Neuronal stem cell (in vitro differentiated cells): Measurements from ENCODE around the gene REEP3. TPM values are rescaled to one million over a fixed set of nuclear protein-coding genes. Genes with fewer than 3 reads are reported as not detected.

ENCODE experiments used
- DNase-seq: peaks from one replicate; pipeline ENCODE4 v3.0.0-alpha.2; 2013; ENCODE audit warnings: low spot score
- H2AFZ ChIP-seq: one replicate; pipeline ENCODE4 v1.6.1; 2013; ENCODE audit warnings: mild to moderate bottlenecking, low read length, inconsistent platforms
- H2AK5ac ChIP-seq: 2 replicates; pipeline ENCODE4 v1.6.1; 2013; ENCODE audit warnings: low read depth, mild to moderate bottlenecking, inconsistent platforms, low read length, moderate library complexity, mixed read lengths
- H2BK120ac ChIP-seq: 2 replicates; pipeline ENCODE4 v1.6.1; 2013; ENCODE audit warnings: low read depth, mild to moderate bottlenecking, inconsistent platforms, low read length, moderate library complexity, mixed read lengths
- H2BK12ac ChIP-seq: one replicate; pipeline ENCODE4 v1.6.1; 2013; ENCODE audit warnings: low read length, inconsistent platforms
- H2BK15ac ChIP-seq: 2 replicates; pipeline ENCODE4 v1.6.1; 2013; ENCODE audit warnings: mild to moderate bottlenecking, low read length, inconsistent platforms, mixed read lengths
- H2BK5ac ChIP-seq: one replicate; pipeline ENCODE4 v1.6.1; 2013; ENCODE audit warnings: inconsistent platforms, mild to moderate bottlenecking, low read length, moderate library complexity
- H3K14ac ChIP-seq: one replicate; pipeline ENCODE4 v1.6.1; 2013; ENCODE audit warnings: low read length, inconsistent platforms
- H3K18ac ChIP-seq: 2 replicates; pipeline ENCODE4 v1.6.1; 2013; ENCODE audit warnings: low read length, inconsistent platforms
- H3K23ac ChIP-seq: 2 replicates; pipeline ENCODE4 v1.6.1; 2013; ENCODE audit warnings: low read depth, mild to moderate bottlenecking, mixed read lengths, low read length, inconsistent platforms; ENCODE audit not compliant: poor library complexity
- H3K27ac ChIP-seq: replicated peaks from 3 replicates; pipeline ENCODE4 v1.5.1; 2013; ENCODE audit warnings: low read length, inconsistent platforms
- H3K27me3 ChIP-seq, 3 experiments: 2 replicates each; pipeline ENCODE4 v1.6.1; 2013; ENCODE audit warnings: low read length in 3 of 3, mild to moderate bottlenecking in 2 of 3, inconsistent platforms in 1 of 3, low read depth in 1 of 3, mixed read lengths in 1 of 3, moderate library complexity in 1 of 3; ENCODE audit not compliant: control insufficient read depth in 3 of 3, insufficient read depth in 3 of 3
- H3K36me3 ChIP-seq, 2 donors: replicated peaks in 1 of 2; 2 replicates each; pipeline ENCODE4 v1.6.1; 2013; ENCODE audit warnings: low read length in 2 of 2; ENCODE audit not compliant: control insufficient read depth in 2 of 2, insufficient read depth in 2 of 2
- H3K4ac ChIP-seq: 2 replicates; pipeline ENCODE4 v1.6.1; 2013; ENCODE audit warnings: inconsistent platforms, mild to moderate bottlenecking, low read length, moderate library complexity
- H3K4me1 ChIP-seq, 2 donors: 1 replicate in 1 of 2; 2 replicates in 1 of 2; pipeline ENCODE4 v1.6.1; 2013; ENCODE audit warnings: low read length in 2 of 2, low read depth in 1 of 2; ENCODE audit not compliant: control insufficient read depth in 2 of 2, insufficient read depth in 1 of 2
- H3K4me2 ChIP-seq: one replicate; pipeline ENCODE4 v1.6.1; 2013; ENCODE audit warnings: mild to moderate bottlenecking, low read length, inconsistent platforms; ENCODE audit not compliant: insufficient read depth, poor library complexity, severe bottlenecking
- H3K4me3 ChIP-seq, 2 donors: 2 replicates each; pipeline ENCODE4 v1.5.1; 2013; ENCODE audit warnings: low read length in 2 of 2, mild to moderate bottlenecking in 2 of 2, inconsistent platforms in 1 of 2, moderate library complexity in 1 of 2
- H3K79me1 ChIP-seq: one replicate; pipeline ENCODE4 v1.6.1; 2013; ENCODE audit warnings: low read depth, mild to moderate bottlenecking, inconsistent platforms, low read length, moderate library complexity
- H3K9ac ChIP-seq: one replicate; pipeline ENCODE4 v1.6.1; 2013; ENCODE audit warnings: mild to moderate bottlenecking, low read depth, low read length, inconsistent platforms; ENCODE audit not compliant: poor library complexity
- H3K9me3 ChIP-seq, 2 donors: replicated peaks in 1 of 2; 2 replicates each; pipeline versions ENCODE3 to v1.6.1; 2013; ENCODE audit warnings: low read length in 2 of 2, mild to moderate bottlenecking in 2 of 2, inconsistent platforms in 1 of 2, low read depth in 1 of 2, mixed read lengths in 1 of 2, moderate library complexity in 1 of 2; ENCODE audit not compliant: control insufficient read depth in 2 of 2, insufficient read depth in 1 of 2
- H4K8ac ChIP-seq: one replicate; pipeline ENCODE4 v1.6.1; 2013; ENCODE audit warnings: low read depth, mild to moderate bottlenecking, inconsistent platforms, low read length, moderate library complexity
- H4K91ac ChIP-seq: one replicate; pipeline ENCODE4 v1.6.1; 2013; ENCODE audit warnings: low read length, low read depth, mild to moderate bottlenecking, inconsistent platforms; ENCODE audit not compliant: poor library complexity
- WGBS, 2 donors: extraction: QIAGEN DNeasy Blood & Tissue Kit; methylation state at CpG; one replicate each; pipeline ENCODE4 v1.1.7; 2013; ENCODE audit warnings: missing lambda C conversion rate in 2 of 2, mixed read lengths in 1 of 2; ENCODE audit not compliant: insufficient read length in 2 of 2, insufficient replicate concordance in 1 of 2; ENCODE audit errors: extremely low coverage in 2 of 2; 5-methylcytosine and 5-hydroxymethylcytosine counted together
- polyA plus RNA-seq, 2 experiments: library from polyadenylated mRNA; stranded (reverse); fragments of 200-250 nt; gene quantifications; one replicate each; pipeline ENCODE4 v1.2.3, GENCODE V29; 2013

REEP3 gene, protein sequence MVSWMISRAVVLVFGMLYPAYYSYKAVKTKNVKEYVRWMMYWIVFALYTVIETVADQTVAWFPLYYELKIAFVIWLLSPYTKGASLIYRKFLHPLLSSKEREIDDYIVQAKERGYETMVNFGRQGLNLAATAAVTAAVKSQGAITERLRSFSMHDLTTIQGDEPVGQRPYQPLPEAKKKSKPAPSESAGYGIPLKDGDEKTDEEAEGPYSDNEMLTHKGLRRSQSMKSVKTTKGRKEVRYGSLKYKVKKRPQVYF
- polyA plus RNA-seq (2013, experiment 1 of 2): 23.3 TPM
- 24.1 TPM for polyA plus RNA-seq (2013, experiment 2 of 2)

DNA sequence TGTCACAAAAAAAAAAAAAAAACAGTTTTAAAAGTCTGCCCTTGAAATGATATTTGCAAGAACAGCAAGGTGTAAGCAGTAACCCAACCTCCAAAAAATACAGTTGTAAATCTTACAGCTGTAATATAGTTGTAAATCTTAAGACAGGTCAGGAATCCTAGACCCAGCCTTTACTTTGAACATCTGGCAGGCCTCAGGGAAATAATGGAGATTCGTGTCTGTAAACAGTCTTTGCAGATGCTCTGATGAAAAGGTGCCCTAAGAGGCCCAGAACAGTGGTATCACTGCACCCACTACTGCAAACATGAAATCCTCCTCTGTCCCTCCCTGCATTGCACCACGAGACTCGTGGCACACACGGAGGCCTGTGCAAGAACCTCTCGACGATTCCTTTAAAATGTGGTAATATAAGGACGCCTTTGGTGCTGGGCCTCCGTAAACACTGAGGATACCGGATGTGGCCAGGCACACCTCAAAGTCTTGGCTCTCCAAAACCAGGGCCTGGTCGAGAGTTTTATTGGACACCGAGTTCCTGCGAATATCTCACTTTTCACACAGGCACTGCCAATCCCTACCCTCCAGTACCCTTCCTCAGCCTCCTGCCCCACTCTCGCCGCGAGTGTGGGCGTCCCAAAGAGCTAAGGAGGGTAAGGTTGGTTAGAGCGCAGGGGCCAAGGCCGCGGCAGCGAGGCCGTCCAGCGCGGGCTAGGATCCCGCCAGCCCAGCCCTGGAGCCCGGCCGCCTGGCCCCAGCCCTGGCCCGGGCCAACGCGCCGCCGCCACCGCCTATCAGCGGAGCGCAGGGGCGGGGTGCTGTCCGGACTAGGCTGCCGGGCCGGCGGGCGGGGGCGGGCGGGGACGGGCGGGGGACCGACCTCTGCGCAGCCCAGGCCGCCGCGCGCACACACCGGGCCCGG is at the start of gene REEP3:
TSS of gene REEP3 (plus strand) at position 902 of the 916 bp plus-strand sequence. CDS start 145 bp downstream, outside the sequence.
- Histone ChIP-seq H3K4me2 (peak within 1 kb of the TSS; percentile 48), H4K91ac (peak within 1 kb of the TSS; percentile 98), H3K18ac (peak within 1 kb of the TSS; percentile 100), H3K23ac (peak within 1 kb of the TSS; percentile 94), H2BK15ac (peak within 1 kb of the TSS; percentile 52), H3K27me3 (no peaks in the 10 kb centered on the region), H3K4me1 (peaks cover 2 to 4% of the 10 kb centered on the region in 2 donors), H2BK120ac (peak within 1 kb of the TSS; percentile 69), H2AK5ac (peak within 1 kb of the TSS; percentile 83), H3K36me3 (peaks cover 2 to 31% of the 10 kb centered on the region in 2 donors), H3K79me1 (no peaks in the 10 kb centered on the region), H3K4me3 (peak within 1 kb of the TSS; percentile 64 to 97), H3K9me3 (peaks cover 3 to 24% of the 10 kb centered on the region in 2 donors), H2BK5ac (peak within 1 kb of the TSS; percentile 97), H2BK12ac (no peak within 1 kb of the TSS), H3K14ac (peak within 1 kb of the TSS; percentile 97), H3K27ac (peak within 1 kb of the TSS; percentile 97), H4K8ac (peak within 1 kb of the TSS; percentile 72), H3K4ac (peak within 1 kb of the TSS; percentile 58), H2AFZ (peak within 1 kb of the TSS; percentile 97), H3K9ac (peak within 1 kb of the TSS; percentile 98)
- DNase-seq: peak; percentile 57
- no CpG with 5 or more reads among the region's 52 CpGs for WGBS, 2 donors

DNA sequence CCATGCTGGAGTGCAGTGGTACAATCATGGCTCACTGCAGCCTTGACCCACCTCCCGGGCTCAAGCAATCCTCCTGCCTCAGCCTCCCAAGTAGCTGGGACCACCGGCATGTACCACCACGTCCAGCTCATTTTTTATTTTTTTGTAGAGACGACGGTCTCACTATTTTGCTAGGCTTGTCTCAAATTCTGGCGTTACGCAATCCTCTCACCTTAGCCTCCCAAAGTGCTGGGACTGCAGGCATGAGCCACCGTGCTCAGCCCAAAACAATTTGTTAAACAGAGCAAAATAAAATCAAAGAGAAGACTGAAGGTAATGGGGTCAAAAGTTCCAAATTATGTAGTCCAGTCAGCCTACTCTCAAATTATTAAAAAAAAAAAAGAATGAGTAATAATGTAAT is 46.7 kb upstream of the REEP3 start:
- Histone ChIP-seq H3K9ac (no peak overlapping the region), H2BK12ac (no peak overlapping the region)
- WGBS, 2 donors: no CpG with 5 or more reads among the region's 8 CpGs

DNA sequence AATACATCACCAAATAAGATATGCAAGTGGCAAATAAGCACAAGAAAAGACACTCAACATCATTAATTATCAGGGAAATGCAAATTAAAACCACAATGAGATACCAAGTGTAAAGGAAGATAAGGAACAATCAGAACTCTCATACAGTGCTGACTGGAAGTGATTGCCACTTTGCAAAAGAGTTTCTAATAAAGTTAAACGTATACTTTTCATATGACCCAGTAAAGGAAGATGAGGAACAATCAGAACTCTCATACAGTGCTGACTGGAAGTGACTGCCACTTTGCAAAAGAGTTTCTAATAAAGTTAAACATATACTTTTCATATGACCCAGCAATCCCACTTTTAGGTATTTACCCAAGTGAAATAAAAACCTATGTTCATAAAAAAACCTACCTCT is 43.3 kb upstream of the REEP3 start:
- Histone ChIP-seq H3K36me3 (peaks cover 0 to 4% of the 10 kb centered on the region in 2 donors), H2BK12ac (no peak overlapping the region), H2AK5ac (no peak overlapping the region), H3K27ac (no peak overlapping the region), H4K8ac (no peak overlapping the region), H3K4me3 (no peak overlapping the region), H3K79me1 (peaks cover 2% of the 10 kb centered on the region), H3K4ac (no peak overlapping the region), H3K18ac (no peak overlapping the region), H3K9me3 (peaks cover 0 to 8% of the 10 kb centered on the region in 2 donors), H4K91ac (no peak overlapping the region), H3K4me1 (no peaks in the 10 kb centered on the region), H3K14ac (no peak overlapping the region), H3K9ac (no peak overlapping the region), H3K4me2 (no peak overlapping the region), H2BK5ac (no peak overlapping the region), H2BK120ac (no peak overlapping the region), H2BK15ac (no peak overlapping the region), H3K23ac (no peak overlapping the region), H2AFZ (no peak overlapping the region), H3K27me3 (no peaks in the 10 kb centered on the region)
- DNase-seq: no peak
- no CpG with 5 or more reads among the region's 1 CpG for WGBS, 2 donors

More for the DNA sequence above, 46.7 kb upstream of the REEP3 start:
- Histone ChIP-seq H3K23ac (no peak overlapping the region), H2BK15ac (no peak overlapping the region), H3K36me3 (peaks cover 0 to 4% of the 10 kb centered on the region in 2 donors), H3K79me1 (no peaks in the 10 kb centered on the region), H3K4me2 (no peak overlapping the region), H3K4me1 (no peaks in the 10 kb centered on the region), H2AFZ (no peak overlapping the region), H3K27ac (no peak overlapping the region), H3K27me3 (no peaks in the 10 kb centered on the region), H2BK120ac (no peak overlapping the region), H3K4me3 (no peak overlapping the region), H4K91ac (no peak overlapping the region), H3K9me3 (peaks cover 0 to 8% of the 10 kb centered on the region in 2 donors), H2AK5ac (no peak overlapping the region), H2BK5ac (no peak overlapping the region), H4K8ac (no peak overlapping the region), H3K18ac (no peak overlapping the region), H3K4ac (no peak overlapping the region), H3K14ac (no peak overlapping the region)
- DNase-seq: no peak

DNA sequence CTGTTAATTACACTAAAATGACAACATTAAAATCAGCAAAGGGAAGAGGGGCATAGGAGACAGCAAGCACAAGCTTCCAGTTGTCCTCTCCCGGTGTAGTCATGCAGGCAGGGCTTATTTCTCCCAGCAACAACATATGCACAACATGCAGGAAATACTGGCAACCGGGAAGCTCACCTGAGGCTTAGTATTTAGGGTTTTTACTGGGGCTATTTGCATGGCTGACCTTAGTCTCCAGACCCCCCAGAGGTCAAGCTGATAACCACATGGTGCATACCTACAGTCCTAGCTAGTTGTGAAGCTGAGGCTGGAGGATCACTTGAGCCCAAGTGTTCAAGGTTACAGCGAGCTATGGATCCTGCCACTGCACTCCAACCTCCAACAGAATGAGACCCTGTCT is 42.6 kb upstream of the REEP3 start:
- Histone ChIP-seq H3K18ac (no peak overlapping the region), H3K4me1 (no peaks in the 10 kb centered on the region), H3K14ac (no peak overlapping the region), H2AK5ac (no peak overlapping the region), H4K91ac (no peak overlapping the region), H3K9ac (no peak overlapping the region), H3K9me3 (peaks cover 0 to 8% of the 10 kb centered on the region in 2 donors), H2BK15ac (no peak overlapping the region), H3K23ac (no peak overlapping the region), H3K36me3 (peaks cover 0 to 4% of the 10 kb centered on the region in 2 donors), H3K27ac (no peak overlapping the region), H2AFZ (no peak overlapping the region), H3K4ac (no peak overlapping the region), H2BK120ac (no peak overlapping the region), H3K79me1 (peaks cover 2% of the 10 kb centered on the region), H4K8ac (no peak overlapping the region), H3K4me3 (no peak overlapping the region), H2BK12ac (no peak overlapping the region), H3K27me3 (no peaks in the 10 kb centered on the region), H2BK5ac (no peak overlapping the region), H3K4me2 (no peak overlapping the region)
- DNase-seq: no peak
- WGBS, 2 donors: no CpG with 5 or more reads among the region's 3 CpGs
